ENCODE results near the gene TEX2.

GRCh38 chr17:64270885-64271284 lies 7.8 kb upstream of the TEX2 start:
- TF ChIP-seq, protein P1, sequence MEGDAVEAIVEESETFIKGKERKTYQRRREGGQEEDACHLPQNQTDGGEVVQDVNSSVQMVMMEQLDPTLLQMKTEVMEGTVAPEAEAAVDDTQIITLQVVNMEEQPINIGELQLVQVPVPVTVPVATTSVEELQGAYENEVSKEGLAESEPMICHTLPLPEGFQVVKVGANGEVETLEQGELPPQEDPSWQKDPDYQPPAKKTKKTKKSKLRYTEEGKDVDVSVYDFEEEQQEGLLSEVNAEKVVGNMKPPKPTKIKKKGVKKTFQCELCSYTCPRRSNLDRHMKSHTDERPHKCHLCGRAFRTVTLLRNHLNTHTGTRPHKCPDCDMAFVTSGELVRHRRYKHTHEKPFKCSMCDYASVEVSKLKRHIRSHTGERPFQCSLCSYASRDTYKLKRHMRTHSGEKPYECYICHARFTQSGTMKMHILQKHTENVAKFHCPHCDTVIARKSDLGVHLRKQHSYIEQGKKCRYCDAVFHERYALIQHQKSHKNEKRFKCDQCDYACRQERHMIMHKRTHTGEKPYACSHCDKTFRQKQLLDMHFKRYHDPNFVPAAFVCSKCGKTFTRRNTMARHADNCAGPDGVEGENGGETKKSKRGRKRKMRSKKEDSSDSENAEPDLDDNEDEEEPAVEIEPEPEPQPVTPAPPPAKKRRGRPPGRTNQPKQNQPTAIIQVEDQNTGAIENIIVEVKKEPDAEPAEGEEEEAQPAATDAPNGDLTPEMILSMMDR (IDR thresholded peaks at IDR 0.05; ENCODE audit: insufficient read depth, low read length, poor library complexity, severe bottlenecking) = no peak
- no peak for TF ChIP-seq EZH2phosphoT487 (conservative IDR thresholded peaks at IDR 0.05; ENCODE audit: low read length)

Data from SU-DHL-6 (cell line).